DOHH2 (cell line): ENCODE results near the gene ROR1.

Experiments
- H3F3A ChIP-seq: fragments of 200-600 bp; sonication (generic), shearing (Covaris generic); 2 replicates; pipeline ENCODE4 v1.6.0; 2016; ENCODE audit warnings: antibody characterized with exemption, mild to moderate bottlenecking; ENCODE audit not compliant: control insufficient read depth, insufficient read depth
- H3K27ac ChIP-seq: fragments of 200-600 bp; sonication (generic); 2 replicates; pipeline ENCODE4 v1.5.1; 2014; ENCODE audit warnings: low read depth, mild to moderate bottlenecking, low read length, moderate library complexity
- H3K27me3 ChIP-seq: fragments of 200-600 bp; sonication (generic); 2 replicates; pipeline ENCODE4 v1.6.1; 2014; ENCODE audit warnings: mild to moderate bottlenecking, low read length, mixed read lengths; ENCODE audit not compliant: control insufficient read depth
- H3K36me3 ChIP-seq: fragments of 200-600 bp; sonication (generic); 2 replicates; pipeline ENCODE4 v1.6.1; 2014; ENCODE audit warnings: mild to moderate bottlenecking, low read length, moderate library complexity, mixed read lengths; ENCODE audit not compliant: control insufficient read depth
- H3K4me1 ChIP-seq: fragments of 200-600 bp; sonication (generic); 2 replicates; pipeline ENCODE4 v1.6.1; 2014; ENCODE audit warnings: mild to moderate bottlenecking, low read length, mixed read lengths; ENCODE audit not compliant: control insufficient read depth
- H3K4me2 ChIP-seq: fragments of 200-600 bp; sonication (generic); 2 replicates; pipeline ENCODE4 v1.6.0; 2014; ENCODE audit warnings: mild to moderate bottlenecking, low read length, moderate library complexity
- H3K4me3 ChIP-seq: fragments of 200-600 bp; sonication (generic); 2 replicates; pipeline ENCODE4 v1.5.1; 2014; ENCODE audit warnings: mild to moderate bottlenecking, low read length, mixed read lengths
- H3K79me2 ChIP-seq: fragments of 200-600 bp; sonication (generic); 2 replicates; pipeline ENCODE4 v1.6.1; 2014; ENCODE audit warnings: mild to moderate bottlenecking, low read length, mixed read lengths; ENCODE audit not compliant: control insufficient read depth
- H3K9me2 ChIP-seq: fragments of 200-600 bp; sonication (generic); replicated peaks from 2 replicates; pipeline ENCODE4 v1.6.1; 2014; ENCODE audit warnings: mild to moderate bottlenecking, low read length, mixed read lengths; ENCODE audit not compliant: control insufficient read depth
- H3K9me3 ChIP-seq: fragments of 200-600 bp; sonication (generic); 2 replicates; pipeline ENCODE4 v1.6.1; 2014; ENCODE audit warnings: antibody characterized with exemption, low read length, mixed read lengths; ENCODE audit not compliant: control insufficient read depth, insufficient read depth
- H4K20me1 ChIP-seq: fragments of 200-600 bp; sonication (generic); 2 replicates; pipeline ENCODE4 v1.6.0; 2014; ENCODE audit warnings: low read depth, mild to moderate bottlenecking, antibody characterized with exemption, low read length, moderate library complexity; ENCODE audit not compliant: control insufficient read depth, insufficient read depth
- CTCF ChIP-seq: fragments of 200-600 bp; sonication (generic); IDR thresholded peaks from one replicate; pipeline ENCODE4 v1.5.1; 2014; ENCODE audit warnings: antibody characterized with exemption, mild to moderate bottlenecking, low read depth, low read length; ENCODE audit not compliant: poor library complexity, severe bottlenecking
- EZH2phosphoT487 ChIP-seq: fragments of 200-600 bp; sonication (generic); IDR thresholded peaks from 2 replicates; pipeline ENCODE4 v1.6.1; 2017; ENCODE audit warnings: borderline replicate concordance, mild to moderate bottlenecking, antibody characterized with exemption, low read length, moderate library complexity, mixed read lengths

ROR1 gene

GRCh38 chr1:63750721-63751120 is 23.1 kb upstream of the ROR1 start:
- no peaks in the 10 kb centered on the region for H3K36me3 ChIP-seq
- no peak for TF ChIP-seq CTCF
- no peak for TF ChIP-seq EZH2phosphoT487
- H3K4me2 ChIP-seq = no peak overlapping the region
- no peak overlapping the region for H3K27ac ChIP-seq
- H3K9me2 ChIP-seq = no peaks in the 10 kb centered on the region
- H3F3A ChIP-seq = no peaks in the 10 kb centered on the region
- H4K20me1 ChIP-seq = no peaks in the 10 kb centered on the region
- H3K27me3 ChIP-seq = no peaks in the 10 kb centered on the region
- no peaks in the 10 kb centered on the region for H3K79me2 ChIP-seq
- H3K4me3 ChIP-seq = no peak overlapping the region
- H3K4me1 ChIP-seq = no peaks in the 10 kb centered on the region
- no peaks in the 10 kb centered on the region for H3K9me3 ChIP-seq

GRCh38 chr1:63752176-63752575 is 21.6 kb upstream of the ROR1 start:
- H3K36me3 ChIP-seq = no peaks in the 10 kb centered on the region
- H3K4me1 ChIP-seq = no peaks in the 10 kb centered on the region
- no peaks in the 10 kb centered on the region for H3F3A ChIP-seq
- H3K9me3 ChIP-seq = no peaks in the 10 kb centered on the region
- H3K4me3 ChIP-seq = no peak overlapping the region
- no peaks in the 10 kb centered on the region for H3K27me3 ChIP-seq
- H3K27ac ChIP-seq = no peak overlapping the region
- no peaks in the 10 kb centered on the region for H3K9me2 ChIP-seq
- H3K79me2 ChIP-seq = no peaks in the 10 kb centered on the region
- H4K20me1 ChIP-seq = no peaks in the 10 kb centered on the region
- H3K4me2 ChIP-seq = no peak overlapping the region
- TF ChIP-seq EZH2phosphoT487 (no peak), CTCF (no peak)

- H3K4me3 ChIP-seq = no peak overlapping the region
- no peaks in the 10 kb centered on the region for H3K4me1 ChIP-seq
- no peaks in the 10 kb centered on the region for H3K79me2 ChIP-seq
- TF ChIP-seq CTCF (no peak), EZH2phosphoT487 (no peak)
- H3F3A ChIP-seq = no peaks in the 10 kb centered on the region
- H3K9me2 ChIP-seq = no peaks in the 10 kb centered on the region
- H4K20me1 ChIP-seq = no peaks in the 10 kb centered on the region
- H3K27me3 ChIP-seq = no peaks in the 10 kb centered on the region
- no peaks in the 10 kb centered on the region for H3K9me3 ChIP-seq
- H3K27ac ChIP-seq = no peak overlapping the region
- no peak overlapping the region for H3K4me2 ChIP-seq
- no peaks in the 10 kb centered on the region for H3K36me3 ChIP-seq
Measured at GRCh38 chr1:63753591-63753990, 20.2 kb upstream of the ROR1 start.

- H3K36me3 ChIP-seq = no peaks in the 10 kb centered on the region
- H3K4me3 ChIP-seq = no peak overlapping the region
- TF ChIP-seq CTCF (no peak), EZH2phosphoT487 (no peak)
Measured at GRCh38 chr1:63756839-63757238, 17.0 kb upstream of the ROR1 start.

More at GRCh38 chr1:63756839-63757238, 17.0 kb upstream of the ROR1 start:
- H3K9me3 ChIP-seq = no peaks in the 10 kb centered on the region
- H4K20me1 ChIP-seq = no peaks in the 10 kb centered on the region
- no peak overlapping the region for H3K4me2 ChIP-seq
- no peaks in the 10 kb centered on the region for H3F3A ChIP-seq
- peaks cover 5% of the 10 kb centered on the region; the same call in 1 of the 2 replicates for H3K4me1 ChIP-seq
- no peak overlapping the region for H3K27ac ChIP-seq
- H3K79me2 ChIP-seq = no peaks in the 10 kb centered on the region
- no peaks in the 10 kb centered on the region for H3K9me2 ChIP-seq
- no peaks in the 10 kb centered on the region for H3K27me3 ChIP-seq
